SJSA1 (cell line): Measurements from ENCODE around the gene RFC5. TPM values are rescaled to one million over a fixed set of nuclear protein-coding genes. Genes with fewer than 3 reads are reported as not detected.

Experiments
- DNase-seq, 2 experiments: peaks; one replicate each; pipeline ENCODE4 v3.0.0-alpha.2; 2015 to 2020; ENCODE audit warnings: low spot score in 2 of 2, low read depth in 1 of 2
- H3K27ac ChIP-seq: fragments of 250-450 bp; sonication (Bioruptor Pico); 2 replicates; pipeline ENCODE4 v1.5.1; 2020; ENCODE audit warnings: mild to moderate bottlenecking, moderate library complexity
- H3K27me3 ChIP-seq: fragments of 250-450 bp; sonication (Bioruptor Pico); replicated peaks from 2 replicates; pipeline ENCODE4 v1.5.1; 2020; ENCODE audit warnings: mild to moderate bottlenecking, moderate library complexity
- H3K36me3 ChIP-seq: fragments of 250-450 bp; sonication (Bioruptor Pico); 2 replicates; pipeline ENCODE4 v1.5.1; 2020; ENCODE audit warnings: mild to moderate bottlenecking
- H3K4me1 ChIP-seq: fragments of 250-450 bp; sonication (Bioruptor Pico); replicated peaks from 2 replicates; pipeline ENCODE4 v1.6.1; 2021; ENCODE audit warnings: mild to moderate bottlenecking
- H3K4me3 ChIP-seq: fragments of 250-450 bp; sonication (Bioruptor Pico); 2 replicates; pipeline ENCODE4 v1.5.1; 2020; ENCODE audit warnings: mild to moderate bottlenecking
- H3K9me3 ChIP-seq: fragments of 250-450 bp; sonication (Bioruptor Pico); replicated peaks from 2 replicates; pipeline ENCODE4 v1.5.1; 2020; ENCODE audit warnings: mild to moderate bottlenecking
- total RNA-seq: library from RNA; depleted of rRNA; stranded (reverse); fragments of >200 nt; shearing (Covaris generic); gene quantifications from 2 replicates; pipeline ENCODE4 v1.2.3, GENCODE V29; 2014

Gene RFC5
- total RNA-seq, 1 experiment from 2014 or later, result 47.6 TPM

- Histone ChIP-seq H3K27ac (no peak overlapping the region), H3K9me3 (no peaks in the 10 kb centered on the region), H3K27me3 (no peaks in the 10 kb centered on the region), H3K4me3 (no peak overlapping the region), H3K4me1 (no peaks in the 10 kb centered on the region), H3K36me3 (peaks cover 78% of the 10 kb centered on the region)
- DNase-seq, result no peak
These were observed 6.9 kb downstream of the RFC5 start for GRCh38 chr12:118023301-118023860.

DNA sequence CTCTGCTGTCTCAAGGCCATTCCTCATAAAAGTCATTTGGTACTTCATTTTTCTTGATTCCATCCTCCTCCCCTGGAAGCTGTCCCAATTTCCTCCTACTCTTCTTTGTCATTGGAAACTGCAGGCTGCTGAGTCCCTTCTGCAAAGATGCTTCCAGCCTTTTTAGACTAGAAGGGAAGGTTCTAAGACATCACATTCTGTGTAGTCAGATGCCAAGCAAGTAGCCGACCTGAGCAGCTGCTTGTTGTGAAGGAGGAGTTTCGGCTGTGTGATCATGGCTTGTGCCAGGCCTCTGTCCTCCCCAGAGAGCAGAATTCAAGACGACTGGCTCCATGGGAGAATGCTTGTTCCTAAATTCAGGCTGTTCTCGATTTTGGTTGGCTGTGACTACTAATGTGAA is 8.7 kb downstream of the RFC5 start:
- Histone ChIP-seq H3K4me3 (no peak overlapping the region), H3K27ac (no peak overlapping the region), H3K36me3 (peaks cover 79% of the 10 kb centered on the region), H3K4me1 (no peaks in the 10 kb centered on the region), H3K27me3 (no peaks in the 10 kb centered on the region), H3K9me3 (no peaks in the 10 kb centered on the region)
- DNase-seq, result no peak

DNA sequence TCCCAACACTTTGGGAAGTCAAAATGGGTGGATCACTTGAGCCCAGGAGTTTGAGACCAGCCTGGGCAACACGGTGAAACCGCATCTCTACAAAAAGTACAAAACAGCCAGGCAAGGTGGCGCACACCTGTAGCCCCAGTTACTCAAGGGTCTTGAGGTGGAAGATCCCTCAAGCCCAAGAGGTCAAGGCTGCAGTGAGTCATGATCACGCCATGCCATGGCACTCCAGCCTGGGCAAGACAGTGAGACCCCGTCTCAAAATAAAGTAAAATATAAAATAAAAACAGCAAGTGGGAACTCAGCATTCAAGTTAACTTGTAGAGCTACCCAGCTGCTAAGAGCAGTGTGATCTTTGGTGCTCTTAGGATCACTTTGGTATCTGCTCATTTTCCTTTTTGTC is 12.7 kb downstream of the RFC5 start:
- H3K9me3 ChIP-seq, result no peaks in the 10 kb centered on the region
- H3K27me3 ChIP-seq, result no peaks in the 10 kb centered on the region
- no peak overlapping the region for H3K4me3 ChIP-seq
- H3K4me1 ChIP-seq, result peaks cover 9% of the 10 kb centered on the region
- no peak overlapping the region for H3K27ac ChIP-seq
- peaks cover 91% of the 10 kb centered on the region for H3K36me3 ChIP-seq
- no peak for DNase-seq

DNA sequence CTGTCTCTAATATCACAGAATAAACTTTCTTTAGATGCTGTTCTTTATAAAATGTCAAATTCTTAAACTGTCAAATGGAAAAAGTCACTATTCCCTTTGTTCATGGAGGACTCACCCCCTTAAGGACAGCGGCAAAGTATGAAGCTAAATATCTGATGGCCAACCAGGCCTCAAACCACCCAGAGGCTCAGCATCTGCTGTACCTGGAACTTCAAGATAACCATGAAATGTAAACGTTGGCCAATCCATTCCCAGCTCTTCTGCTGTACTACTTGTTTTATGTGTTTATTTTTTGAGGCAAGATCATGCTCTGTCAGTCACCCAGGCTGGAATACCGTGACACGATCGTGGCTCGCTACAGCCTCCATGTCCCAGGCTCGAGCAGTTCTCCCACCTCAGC is 15.7 kb downstream of the RFC5 start:
- Histone ChIP-seq H3K9me3 (no peaks in the 10 kb centered on the region), H3K4me1 (peaks cover 17% of the 10 kb centered on the region), H3K27me3 (no peaks in the 10 kb centered on the region), H3K27ac (no peak overlapping the region), H3K4me3 (no peak overlapping the region), H3K36me3 (peaks cover 94% of the 10 kb centered on the region)
- no peak for DNase-seq

GRCh38 chr12:118033323-118033722 is 16.8 kb downstream of the RFC5 start:
- DNase-seq, result no peak
- H3K4me1 ChIP-seq, result peaks cover 17% of the 10 kb centered on the region
- no peak overlapping the region; the same call in 1 of the 2 replicates for H3K27ac ChIP-seq
- H3K36me3 ChIP-seq, result peaks cover 99% of the 10 kb centered on the region
- no peak overlapping the region for H3K4me3 ChIP-seq
- no peaks in the 10 kb centered on the region for H3K9me3 ChIP-seq
- H3K27me3 ChIP-seq, result no peaks in the 10 kb centered on the region

GRCh38 chr12:118033902-118034301 is 17.4 kb downstream of the RFC5 start:
- DNase-seq, result no peak
- Histone ChIP-seq H3K4me3 (no peak overlapping the region), H3K9me3 (no peaks in the 10 kb centered on the region), H3K27ac (no peak overlapping the region), H3K27me3 (no peaks in the 10 kb centered on the region), H3K4me1 (peaks cover 17% of the 10 kb centered on the region), H3K36me3 (peaks cover 100% of the 10 kb centered on the region)

DNA sequence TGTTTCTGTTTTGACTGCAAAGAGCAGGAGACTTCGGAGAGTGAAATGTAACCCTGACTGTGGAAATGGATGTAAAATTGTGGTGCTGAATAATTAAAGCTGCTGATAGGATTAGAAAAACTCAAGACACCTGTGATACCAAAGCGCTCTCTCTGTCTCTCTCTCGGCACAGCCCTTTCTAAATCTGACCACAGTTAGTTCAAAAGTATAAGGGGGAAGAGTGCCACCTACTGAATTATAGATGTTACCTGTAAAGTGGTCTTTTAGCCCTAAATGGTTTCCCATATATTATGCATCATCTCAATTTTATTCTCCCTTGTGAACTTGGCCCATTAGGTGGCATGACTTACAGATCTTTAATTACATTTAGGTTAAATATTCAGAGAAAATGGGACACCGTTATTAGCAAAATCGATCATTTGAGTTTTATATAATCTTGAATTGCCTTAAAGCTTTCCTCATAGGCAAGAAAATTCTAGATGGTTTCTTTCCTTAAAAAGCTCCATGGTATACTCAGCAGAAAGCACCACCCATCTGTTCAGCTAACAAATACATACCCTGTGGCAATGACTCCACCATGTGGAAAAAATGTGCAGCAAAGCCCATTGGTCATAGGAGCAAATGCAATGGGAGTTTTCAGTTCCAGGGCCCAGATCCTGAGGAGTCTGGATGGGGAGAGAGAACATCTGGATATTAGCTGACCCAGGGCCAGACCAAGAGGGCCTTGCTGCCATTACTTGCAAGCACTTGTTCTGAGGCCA is 18.1 kb downstream of the RFC5 start:
- Histone ChIP-seq H3K27ac (no peak overlapping the region), H3K27me3 (no peaks in the 10 kb centered on the region), H3K36me3 (peaks cover 99% of the 10 kb centered on the region), H3K9me3 (no peaks in the 10 kb centered on the region), H3K4me1 (peaks cover 17% of the 10 kb centered on the region), H3K4me3 (no peak overlapping the region)
- peak; percentile 44 to 51 for DNase-seq

- DNase-seq, result no peak
- H3K9me3 ChIP-seq, result no peaks in the 10 kb centered on the region
- H3K4me3 ChIP-seq, result no peak overlapping the region
- H3K4me1 ChIP-seq, result peaks cover 17% of the 10 kb centered on the region
- no peak overlapping the region for H3K27ac ChIP-seq
- H3K27me3 ChIP-seq, result no peaks in the 10 kb centered on the region
- peaks cover 98% of the 10 kb centered on the region for H3K36me3 ChIP-seq
These were observed 18.9 kb downstream of the RFC5 start for GRCh38 chr12:118035190-118036041.

DNA sequence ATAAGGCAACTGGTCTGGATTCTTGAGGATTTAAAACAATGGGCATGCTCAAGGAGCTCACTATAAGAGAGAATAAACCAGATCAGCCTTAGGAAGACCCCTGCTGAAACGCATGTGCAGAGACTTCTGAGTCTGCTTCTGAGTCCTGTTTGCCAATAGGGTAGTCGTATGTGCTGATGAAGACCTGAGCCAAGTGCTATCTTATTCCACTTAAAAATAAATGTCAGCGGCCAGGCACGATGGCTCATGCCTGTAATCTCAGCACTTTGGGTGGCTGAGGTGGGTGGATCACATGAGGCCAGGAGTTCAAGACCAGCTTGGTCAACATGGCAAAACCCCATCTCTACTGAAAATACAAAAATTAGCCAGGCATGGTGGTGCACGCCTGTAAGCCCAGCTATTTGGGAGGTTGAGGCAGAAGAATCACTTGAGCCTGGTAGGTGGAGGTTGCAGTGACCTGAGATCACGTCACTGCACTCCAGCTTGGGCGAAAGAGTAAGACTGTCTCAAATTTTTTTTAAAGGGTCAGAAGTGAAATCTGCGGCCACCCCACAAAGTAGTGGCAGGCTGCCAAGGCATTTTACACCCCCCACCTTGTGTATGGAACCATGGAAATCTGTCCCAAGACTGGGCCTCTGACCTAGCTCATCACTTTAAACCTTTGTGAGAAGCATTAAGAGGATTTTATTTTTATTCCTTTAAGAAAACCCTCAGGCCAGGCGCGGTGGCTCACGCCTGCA is 20.3 kb downstream of the RFC5 start:
- Histone ChIP-seq H3K4me3 (no peak overlapping the region), H3K36me3 (peaks cover 96% of the 10 kb centered on the region), H3K4me1 (peaks cover 17% of the 10 kb centered on the region), H3K9me3 (no peaks in the 10 kb centered on the region), H3K27me3 (no peaks in the 10 kb centered on the region), H3K27ac (no peak overlapping the region)
- DNase-seq, result no peak

GRCh38 chr12:118038137-118038536 is 21.6 kb downstream of the RFC5 start:
- Histone ChIP-seq H3K27ac (no peak overlapping the region), H3K4me3 (no peak overlapping the region), H3K27me3 (no peaks in the 10 kb centered on the region), H3K4me1 (peaks cover 15% of the 10 kb centered on the region), H3K36me3 (peaks cover 96% of the 10 kb centered on the region), H3K9me3 (no peaks in the 10 kb centered on the region)
- no peak for DNase-seq

- Histone ChIP-seq H3K27me3 (no peaks in the 10 kb centered on the region), H3K4me3 (no peak overlapping the region), H3K9me3 (no peaks in the 10 kb centered on the region), H3K4me1 (no peaks in the 10 kb centered on the region), H3K27ac (no peak overlapping the region), H3K36me3 (peaks cover 87% of the 10 kb centered on the region)
- no peak for DNase-seq
These were observed 25.6 kb downstream of the RFC5 start for GRCh38 chr12:118042091-118042490.

- Histone ChIP-seq H3K36me3 (peaks cover 84% of the 10 kb centered on the region), H3K27ac (no peak overlapping the region), H3K27me3 (no peaks in the 10 kb centered on the region), H3K4me3 (no peak overlapping the region), H3K9me3 (no peaks in the 10 kb centered on the region), H3K4me1 (no peaks in the 10 kb centered on the region)
- DNase-seq, result no peak
These were observed 27.6 kb downstream of the RFC5 start for GRCh38 chr12:118044075-118044474.

GRCh38 chr12:118044577-118044976 is 28.1 kb downstream of the RFC5 start:
- H3K27me3 ChIP-seq, result no peaks in the 10 kb centered on the region
- no peaks in the 10 kb centered on the region for H3K9me3 ChIP-seq
- no peak overlapping the region for H3K27ac ChIP-seq
- DNase-seq, result no peak
- no peaks in the 10 kb centered on the region for H3K4me1 ChIP-seq
- H3K4me3 ChIP-seq, result no peak overlapping the region
- H3K36me3 ChIP-seq, result peaks cover 84% of the 10 kb centered on the region
